Ishikawa (cell line): ENCODE data around the gene CERK.

Source experiments
- CEBPB ChIP-seq: IDR thresholded peaks from 2 replicates; pipeline ENCODE4 v1.6.1; 2012
- CREB1 ChIP-seq: IDR thresholded peaks from 2 replicates; pipeline ENCODE4 v1.6.1; 2012; ENCODE audit warnings: low read depth
- EGR1 ChIP-seq: IDR thresholded peaks from 2 replicates; pipeline ENCODE4 v1.6.1; 2012
- EP300 ChIP-seq: IDR thresholded peaks from 2 replicates; pipeline ENCODE4 v1.6.1; 2012; ENCODE audit warnings: borderline replicate concordance
- FOXM1 ChIP-seq: IDR thresholded peaks from 2 replicates; pipeline ENCODE4 v1.6.1; 2012; ENCODE audit warnings: low read depth, borderline replicate concordance
- MAX ChIP-seq: IDR thresholded peaks from 2 replicates; pipeline ENCODE4 v1.6.1; 2012
- NFIC ChIP-seq: IDR thresholded peaks from 2 replicates; pipeline ENCODE4 v1.6.1; 2012
- RAD21 ChIP-seq: IDR thresholded peaks from 2 replicates; pipeline ENCODE4 v1.6.1; 2012; ENCODE audit warnings: low read depth
- REST ChIP-seq: IDR thresholded peaks from 2 replicates; pipeline ENCODE4 v1.6.1; 2012; ENCODE audit warnings: low read depth, mild to moderate bottlenecking
- TAF1 ChIP-seq: IDR thresholded peaks from 2 replicates; pipeline ENCODE4 v1.6.1; 2012; ENCODE audit warnings: low read depth, mild to moderate bottlenecking
- TCF12 ChIP-seq: IDR thresholded peaks from 2 replicates; pipeline ENCODE4 v1.6.1; 2012; ENCODE audit warnings: low read depth
- TEAD4 ChIP-seq: IDR thresholded peaks from 2 replicates; pipeline ENCODE4 v1.6.1; 2012
- USF1 ChIP-seq: IDR thresholded peaks from 2 replicates; pipeline ENCODE4 v1.6.1; 2012
- YY1 ChIP-seq: IDR thresholded peaks from 2 replicates; pipeline ENCODE4 v1.6.1; 2012; ENCODE audit warnings: low read depth
- ZBTB7A ChIP-seq: IDR thresholded peaks from 2 replicates; pipeline ENCODE4 v1.6.1; 2012; ENCODE audit warnings: low read depth

The CERK gene

GRCh38 chr22:46756097-46756496, 18.0 kb upstream of the CERK start:
- peak; percentile 25; the same call in 1 of the 2 replicates for TF ChIP-seq USF1
- TF ChIP-seq CEBPB = no peak

DNA sequence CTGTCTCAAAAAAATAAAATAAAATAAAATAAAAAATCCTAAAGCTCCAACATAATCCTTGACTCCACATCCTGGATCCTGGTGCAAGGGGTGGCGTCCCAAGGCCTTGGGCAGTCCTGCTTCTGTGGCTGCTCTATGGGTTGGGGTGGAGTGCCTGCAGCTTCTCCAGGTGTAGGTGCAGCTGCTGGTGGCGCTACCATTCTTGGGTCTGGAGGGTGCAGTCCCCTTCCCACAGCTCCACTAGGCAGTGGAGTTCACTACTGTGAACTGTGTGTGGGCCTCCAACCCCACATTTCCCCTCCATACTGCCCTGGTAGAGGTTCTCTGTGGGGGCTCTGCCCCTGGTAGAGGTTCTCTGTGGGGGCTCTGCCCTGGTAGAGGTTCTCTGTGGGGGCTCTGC, 17.5 kb upstream of the CERK start:
- TF ChIP-seq TCF12 = no peak
- TF ChIP-seq RAD21 = no peak
- no peak for TF ChIP-seq EGR1
- TF ChIP-seq TEAD4 = no peak
- no peak for TF ChIP-seq FOXM1
- TF ChIP-seq USF1 = no peak
- no peak for TF ChIP-seq CREB1
- no peak for TF ChIP-seq REST
- TF ChIP-seq TAF1 = no peak
- no peak for TF ChIP-seq YY1
- no peak for TF ChIP-seq ZBTB7A
- no peak for TF ChIP-seq EP300
- TF ChIP-seq MAX = no peak
- TF ChIP-seq CEBPB = no peak
- TF ChIP-seq NFIC = no peak

DNA sequence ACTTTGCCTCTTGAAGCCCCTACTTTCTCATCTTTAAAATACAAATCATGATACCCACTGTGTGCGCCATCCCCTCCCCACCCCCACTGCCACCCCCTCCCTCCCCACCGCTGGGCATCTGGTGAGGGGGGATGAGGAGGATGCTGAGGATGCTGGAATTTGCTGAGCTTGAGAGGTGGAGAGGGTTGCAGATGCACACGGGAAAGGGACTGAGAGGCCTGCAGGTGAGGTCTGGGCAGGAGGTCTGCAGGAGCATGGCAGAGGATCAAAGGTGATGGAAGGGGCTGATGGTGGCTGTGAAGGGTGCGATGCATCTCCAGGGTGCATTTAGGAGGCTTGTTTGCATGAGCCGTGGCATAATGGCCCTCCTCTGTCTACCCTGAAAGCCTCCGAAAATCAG, 16.8 kb upstream of the CERK start:
- TF ChIP-seq CEBPB (no peak), ZBTB7A (no peak), CREB1 (no peak)

GRCh38 chr22:46754110-46754799, 16.2 kb upstream of the CERK start:
- TF ChIP-seq CREB1 (no peak), CEBPB (no peak), TAF1 (no peak), USF1 (peak; percentile 91), EGR1 (no peak), REST (no peak), RAD21 (no peak), TCF12 (peak; percentile 65), YY1 (0 out of 2 replicates have a peak, but pooled peaks have one; percentile 28), ZBTB7A (no peak), MAX (peak; percentile 94), EP300 (peak; percentile 74; the same call in 1 of the 2 replicates), FOXM1 (no peak), TEAD4 (peak; percentile 61), NFIC (peak; percentile 83)

DNA sequence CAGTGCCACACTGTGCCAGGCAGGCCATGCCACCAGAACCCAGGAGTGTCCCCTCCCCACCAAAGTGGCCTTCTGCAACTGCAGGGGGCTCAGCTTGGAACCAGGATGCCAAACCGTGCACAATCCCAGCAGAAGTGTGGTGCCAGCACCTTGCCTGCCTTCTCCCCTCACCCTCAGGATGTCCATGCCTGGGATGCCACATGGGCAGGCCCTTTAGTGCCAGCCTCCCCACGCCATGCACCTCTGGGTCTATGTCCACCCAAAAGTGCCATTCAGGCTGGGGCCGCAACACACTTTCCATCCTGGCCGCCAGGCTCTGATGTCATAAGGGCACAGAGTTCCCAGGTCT, 15.7 kb upstream of the CERK start:
- TF ChIP-seq CEBPB = no peak
- no peak for TF ChIP-seq EP300
- no peak for TF ChIP-seq USF1
- TF ChIP-seq MAX = no peak
- TF ChIP-seq EGR1 = no peak
- no peak for TF ChIP-seq TAF1
- no peak for TF ChIP-seq YY1
- no peak for TF ChIP-seq TEAD4

DNA sequence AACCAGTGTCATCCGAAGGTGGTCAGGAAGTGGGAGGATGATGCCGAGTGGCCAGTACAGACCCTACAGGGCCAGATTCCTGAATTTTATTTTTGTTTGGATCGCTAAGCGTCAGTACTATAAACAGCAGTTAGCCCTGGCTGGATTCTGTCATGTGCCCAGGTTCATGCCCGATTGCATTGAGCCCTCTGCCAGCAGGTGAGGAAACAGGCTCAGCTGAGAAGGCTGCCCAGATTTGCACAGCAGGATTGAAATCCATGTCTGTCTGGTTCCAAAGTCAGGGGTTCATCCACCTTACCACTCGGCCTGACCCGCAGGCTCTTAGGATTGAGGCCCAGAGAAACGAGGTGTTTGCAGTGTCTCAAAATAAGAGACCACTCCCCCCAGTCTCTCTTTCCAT, 15.3 kb upstream of the CERK start:
- TF ChIP-seq CEBPB (no peak), USF1 (no peak), CREB1 (no peak), EP300 (no peak), MAX (no peak), YY1 (no peak)
